IMR-90 (cell line): Measurements from ENCODE around the gene ABHD5.

Experiments used
- CEBPB ChIP-seq: IDR thresholded peaks from 2 replicates; pipeline ENCODE4 v1.6.1; 2012; ENCODE audit warnings: low read depth, low read length, improper control_type of control experiment
- MXI1 ChIP-seq: IDR thresholded peaks from 2 replicates; pipeline ENCODE4 v1.6.1; 2012; ENCODE audit warnings: low read depth, mild to moderate bottlenecking, low read length, moderate library complexity, borderline replicate concordance
- POLR2A ChIP-seq: IDR thresholded peaks from 2 replicates; pipeline ENCODE4 v1.6.1; 2012; ENCODE audit warnings: mild to moderate bottlenecking, low read depth, low read length
- RAD21 ChIP-seq: IDR thresholded peaks from 2 replicates; pipeline ENCODE4 v1.6.1; 2012; ENCODE audit warnings: low read length, improper control_type of control experiment
- RCOR1 ChIP-seq: IDR thresholded peaks from 2 replicates; pipeline ENCODE4 v1.6.1; 2012; ENCODE audit warnings: mild to moderate bottlenecking, low read length, improper control_type of control experiment; ENCODE audit not compliant: insufficient replicate concordance
- TF ChIP-seq, protein P1 (sequence below): conservative IDR thresholded peaks from 2 replicates; pipeline ENCODE4 v1.5.1; 2012; ENCODE audit warnings: mild to moderate bottlenecking, low read depth, low read length, improper control_type of control experiment

GRCh38 chr3:43696881-43697280, 6.1 kb downstream of the ABHD5 start:
- TF ChIP-seq CEBPB (no peak), POLR2A (no peak), RAD21 (no peak), RCOR1 (no peak), MXI1 (no peak)
- TF ChIP-seq, protein P1, sequence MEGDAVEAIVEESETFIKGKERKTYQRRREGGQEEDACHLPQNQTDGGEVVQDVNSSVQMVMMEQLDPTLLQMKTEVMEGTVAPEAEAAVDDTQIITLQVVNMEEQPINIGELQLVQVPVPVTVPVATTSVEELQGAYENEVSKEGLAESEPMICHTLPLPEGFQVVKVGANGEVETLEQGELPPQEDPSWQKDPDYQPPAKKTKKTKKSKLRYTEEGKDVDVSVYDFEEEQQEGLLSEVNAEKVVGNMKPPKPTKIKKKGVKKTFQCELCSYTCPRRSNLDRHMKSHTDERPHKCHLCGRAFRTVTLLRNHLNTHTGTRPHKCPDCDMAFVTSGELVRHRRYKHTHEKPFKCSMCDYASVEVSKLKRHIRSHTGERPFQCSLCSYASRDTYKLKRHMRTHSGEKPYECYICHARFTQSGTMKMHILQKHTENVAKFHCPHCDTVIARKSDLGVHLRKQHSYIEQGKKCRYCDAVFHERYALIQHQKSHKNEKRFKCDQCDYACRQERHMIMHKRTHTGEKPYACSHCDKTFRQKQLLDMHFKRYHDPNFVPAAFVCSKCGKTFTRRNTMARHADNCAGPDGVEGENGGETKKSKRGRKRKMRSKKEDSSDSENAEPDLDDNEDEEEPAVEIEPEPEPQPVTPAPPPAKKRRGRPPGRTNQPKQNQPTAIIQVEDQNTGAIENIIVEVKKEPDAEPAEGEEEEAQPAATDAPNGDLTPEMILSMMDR, result no peak
